ENCODE results near the gene KLF15. TPM values are rescaled to one million over a fixed set of nuclear protein-coding genes. Genes with fewer than 3 reads are reported as not detected.

KLF15 gene
- polyA plus RNA-seq, 4 donors: 2.6 to 15.8 (median 10.1) TPM

GRCh38 chr3:126309165-126309564, 48.0 kb downstream of the KLF15 start:
- no peak for DNase-seq (ENCODE audit: low read depth in 4 of 4, low spot score in 3 of 4)

GRCh38 chr3:126308394-126309125, 48.6 kb downstream of the KLF15 start:
- no peak for DNase-seq (ENCODE audit: low read depth in 4 of 4, low spot score in 3 of 4)

GRCh38 chr3:126307591-126308393, 49.4 kb downstream of the KLF15 start:
- DNase-seq (ENCODE audit: low read depth in 4 of 4, low spot score in 3 of 4): no peak

- no peak for DNase-seq (ENCODE audit: low read depth in 4 of 4, low spot score in 3 of 4)
Measured at GRCh38 chr3:126306888-126307482, 50.2 kb downstream of the KLF15 start.

DNA sequence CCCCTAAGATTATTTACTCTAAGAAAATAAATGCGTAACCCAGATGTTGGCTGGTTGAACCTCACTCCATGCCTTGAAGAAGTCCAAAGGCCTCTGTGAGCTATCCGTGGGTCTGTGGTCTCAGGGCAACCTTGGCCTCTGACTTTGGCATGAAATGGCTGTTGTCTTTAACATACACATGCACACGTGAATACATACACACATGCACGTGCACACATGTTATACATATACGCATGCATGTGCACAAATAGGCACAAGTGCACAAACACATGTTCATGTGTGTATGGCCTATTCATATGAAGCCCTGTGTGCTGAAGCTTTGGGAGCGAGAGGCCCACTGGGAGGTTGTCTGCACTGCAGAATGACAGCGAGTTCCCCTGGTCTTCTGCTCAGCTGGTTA, 50.8 kb downstream of the KLF15 start:
- DNase-seq (ENCODE audit: low read depth in 4 of 4, low spot score in 3 of 4): no peak

GRCh38 chr3:126305427-126305826, 51.8 kb downstream of the KLF15 start:
- DNase-seq (ENCODE audit: low read depth in 4 of 4, low spot score in 3 of 4): no peak

- DNase-seq (ENCODE audit: low read depth in 4 of 4, low spot score in 3 of 4): no peak
Measured at GRCh38 chr3:126304704-126305103, 52.5 kb downstream of the KLF15 start.

- no peak for DNase-seq (ENCODE audit: low read depth in 4 of 4, low spot score in 3 of 4)
Measured at GRCh38 chr3:126304291-126304690, 52.9 kb downstream of the KLF15 start.

DNA sequence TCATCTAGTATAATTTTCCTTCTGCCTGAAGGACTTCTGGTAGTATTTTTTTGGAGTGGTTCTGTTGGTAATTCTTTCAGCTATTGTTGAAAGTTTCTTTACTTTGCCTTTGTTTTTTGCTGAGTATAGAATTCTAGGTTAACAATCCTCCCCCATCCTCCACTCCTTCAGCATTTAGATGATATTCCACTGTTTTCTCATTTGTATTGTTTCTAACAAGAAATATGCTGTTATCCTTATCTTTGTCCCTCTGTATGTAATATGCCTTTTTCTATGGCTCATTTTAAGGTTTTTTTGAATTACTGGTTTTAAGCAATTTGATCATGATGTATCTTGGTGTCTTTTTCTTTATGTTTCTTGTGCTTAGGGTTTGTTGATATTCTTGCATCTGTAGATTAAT, 53.9 kb downstream of the KLF15 start:
- no peak for DNase-seq (ENCODE audit: low read depth in 4 of 4, low spot score in 3 of 4)

DNA sequence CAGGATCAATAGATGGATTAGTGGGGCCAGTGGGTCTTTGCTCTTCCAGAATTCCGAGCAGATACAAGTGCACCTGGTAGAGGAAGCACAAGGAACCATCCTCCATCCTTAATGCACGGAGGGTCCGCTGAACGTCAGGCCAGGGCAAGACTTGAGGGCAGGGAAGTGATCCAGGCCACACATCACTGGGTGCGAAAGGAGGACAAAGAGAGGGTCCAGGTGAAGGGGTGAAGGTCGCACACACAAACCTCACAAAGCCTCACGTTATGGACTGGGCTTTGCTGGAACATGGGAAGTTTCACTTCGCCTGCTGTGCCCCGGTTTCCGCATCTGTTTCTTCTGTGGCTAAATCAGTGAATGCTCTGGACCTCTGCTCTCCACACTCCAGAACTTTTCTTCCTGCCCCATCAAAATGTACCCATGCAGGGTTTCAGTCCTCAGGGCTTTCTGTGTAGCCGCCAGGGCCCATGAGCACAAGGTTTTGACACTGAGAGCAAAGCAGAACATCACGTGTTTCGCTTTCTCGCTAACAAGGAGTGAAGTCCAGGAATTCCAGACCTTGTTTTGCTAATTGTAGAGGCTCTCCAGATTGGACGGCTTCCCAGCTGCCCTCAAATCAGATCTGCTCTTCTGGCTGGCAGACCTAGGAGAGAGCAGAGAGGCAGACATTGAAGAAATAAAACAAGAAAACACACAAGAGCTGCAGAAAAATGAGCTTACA, 56.3 kb downstream of the KLF15 start:
- DNase-seq (ENCODE audit: low read depth in 4 of 4, low spot score in 3 of 4): no peak

GRCh38 chr3:126300001-126300760, 57.0 kb downstream of the KLF15 start:
- DNase-seq (ENCODE audit: low read depth in 4 of 4, low spot score in 3 of 4): no peak

DNA sequence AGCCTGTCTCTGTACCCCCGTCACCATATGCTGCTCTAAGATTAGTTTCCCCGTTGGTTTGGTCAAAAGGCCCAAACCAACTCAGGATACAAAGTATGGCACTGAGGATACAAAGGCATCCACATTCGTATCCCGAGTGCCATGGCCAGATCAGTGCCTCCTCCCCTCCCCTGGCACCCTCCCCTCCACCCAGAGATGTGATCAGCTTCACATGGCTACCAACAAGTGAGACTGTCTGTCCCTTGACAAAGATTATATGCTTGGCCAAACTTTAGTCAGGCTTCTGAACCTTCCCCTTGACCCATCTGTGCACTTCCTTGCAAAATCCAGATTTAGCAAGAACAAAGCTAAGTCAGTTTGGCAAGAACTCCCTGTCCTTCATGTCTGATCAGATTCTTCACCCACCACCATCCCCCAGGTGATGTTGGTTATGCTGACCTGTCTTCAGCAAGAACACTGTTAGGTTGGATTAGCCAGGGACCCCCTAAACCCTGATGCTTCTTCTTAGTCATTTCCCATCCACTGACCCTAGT, 61.7 kb downstream of the KLF15 start:
- no peak for DNase-seq (ENCODE audit: low read depth in 4 of 4, low spot score in 3 of 4)

DNA sequence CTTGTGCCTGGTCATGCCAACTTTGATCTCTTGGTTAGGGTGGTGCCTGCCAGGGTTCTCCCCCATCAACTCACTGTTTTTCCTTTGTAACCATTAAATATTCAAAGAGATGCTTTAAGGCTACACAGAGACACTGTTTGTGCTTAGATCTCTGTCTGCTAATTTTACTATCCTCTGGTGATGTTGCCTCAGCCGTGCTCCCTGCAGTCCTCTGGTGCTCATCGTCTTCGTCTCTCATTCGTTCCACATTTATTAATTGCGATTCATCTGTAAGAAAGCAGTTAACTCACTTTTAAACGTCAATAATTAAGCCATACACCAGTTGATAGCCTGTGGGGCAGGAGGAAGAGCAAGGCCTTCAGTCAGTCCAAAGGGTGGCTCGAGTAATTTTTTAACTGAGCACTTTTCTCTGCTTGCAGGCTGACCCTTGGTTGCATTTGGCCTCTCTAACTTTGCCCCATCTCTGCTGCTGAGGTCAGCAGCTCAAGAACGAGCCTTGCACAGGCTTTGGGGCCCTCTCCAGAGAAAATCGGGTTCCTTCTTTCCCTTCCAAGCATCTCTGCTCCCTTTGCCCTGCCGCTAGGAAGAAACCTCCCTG, 62.9 kb downstream of the KLF15 start:
- no peak for DNase-seq (ENCODE audit: low read depth in 4 of 4, low spot score in 3 of 4)

DNA sequence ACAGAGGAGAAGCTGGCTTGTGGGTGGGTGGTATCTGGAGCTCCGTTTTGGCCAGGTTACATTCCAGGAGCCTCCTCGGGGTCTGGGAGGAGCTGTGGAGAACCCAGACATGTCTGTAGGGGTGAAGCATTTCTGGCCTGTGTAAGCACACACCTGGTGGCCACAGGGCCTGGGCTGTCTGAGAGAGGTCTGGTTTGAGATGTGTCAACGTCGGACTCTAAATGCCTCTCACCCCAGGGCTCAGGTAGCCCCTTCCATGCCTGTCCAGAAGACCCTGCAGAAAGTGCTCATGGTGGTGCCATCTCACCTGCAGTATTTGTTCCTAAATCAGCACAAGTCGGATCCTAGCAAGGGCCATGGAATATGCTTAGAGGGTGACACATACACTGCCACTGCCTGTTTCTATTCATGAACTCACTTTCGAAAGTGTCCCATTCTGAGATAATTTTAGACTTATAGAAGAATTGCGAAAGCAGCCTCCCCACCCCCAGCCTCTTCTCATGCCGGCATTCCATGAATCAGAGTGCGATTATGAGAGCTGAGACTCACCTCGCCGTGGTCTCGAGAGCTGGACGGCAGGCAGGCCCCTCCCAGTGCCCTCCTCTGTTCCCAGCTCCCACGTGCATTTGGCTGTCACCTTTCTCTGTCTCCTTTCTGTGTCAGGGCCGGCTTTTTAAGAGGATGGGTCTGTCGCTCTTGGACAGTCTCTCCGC, 63.7 kb downstream of the KLF15 start:
- DNase-seq (ENCODE audit: low read depth in 4 of 4, low spot score in 3 of 4): no peak

Other genes with a start within 250 kb of the KLF15 start
- 10 to 100 TPM in 3 of 4 donors, 1 to 10 TPM in 1; 3.2 to 48.3 (median 30.3) TPM for gene ALDH1L1, start 176.8 kb downstream of the KLF15 start, polyA plus RNA-seq (ENCODE audit: insufficient read length in 4 of 4)
- 1 to 10 TPM in 2 of 4 donors, under 1 TPM in 2; 0.46 to 2.5 (median 1.3) TPM for gene CFAP100, start 37.5 kb upstream of the KLF15 start, polyA plus RNA-seq (ENCODE audit: insufficient read length in 4 of 4)
- gene ZXDC, start 118.5 kb upstream of the KLF15 start, polyA plus RNA-seq (ENCODE audit: insufficient read length in 4 of 4): 10 to 100 TPM; 26.4 to 42.6 (median 30.5) TPM
- under 1 TPM in 3 of 4 donors, not detected in 1; 0.13 to 0.22 (median 0.21) TPM for gene UROC1, start 160.4 kb upstream of the KLF15 start, polyA plus RNA-seq (ENCODE audit: insufficient read length in 4 of 4)
- gene CHST13, start 166.7 kb upstream of the KLF15 start, polyA plus RNA-seq (ENCODE audit: insufficient read length in 4 of 4): 1 to 10 TPM in 3 of 4 donors, under 1 TPM in 1; 0.34 to 5.6 (median 2.8) TPM
- gene C3orf22, start 201.5 kb upstream of the KLF15 start, polyA plus RNA-seq (ENCODE audit: insufficient read length in 4 of 4): under 1 TPM in 2 of 4 donors, not detected in 2; 0.14 to 0.17 TPM